Activated T-cell treated with anti-CD3 and anti-CD28 coated beads, Interleukin-2, amount 50 U/mL, for 1 hour (primary cell): ENCODE results near the gene TRIM63.
"Not testable (repeated sequence)": the region's sequence is repeated elsewhere in the genome, so short reads cannot be mapped to it uniquely, and the experiment has no call there.

Source experiments
- DNase-seq: peaks from one replicate; pipeline ENCODE4 v3.0.0-alpha.2; 2020

Gene TRIM63

DNA sequence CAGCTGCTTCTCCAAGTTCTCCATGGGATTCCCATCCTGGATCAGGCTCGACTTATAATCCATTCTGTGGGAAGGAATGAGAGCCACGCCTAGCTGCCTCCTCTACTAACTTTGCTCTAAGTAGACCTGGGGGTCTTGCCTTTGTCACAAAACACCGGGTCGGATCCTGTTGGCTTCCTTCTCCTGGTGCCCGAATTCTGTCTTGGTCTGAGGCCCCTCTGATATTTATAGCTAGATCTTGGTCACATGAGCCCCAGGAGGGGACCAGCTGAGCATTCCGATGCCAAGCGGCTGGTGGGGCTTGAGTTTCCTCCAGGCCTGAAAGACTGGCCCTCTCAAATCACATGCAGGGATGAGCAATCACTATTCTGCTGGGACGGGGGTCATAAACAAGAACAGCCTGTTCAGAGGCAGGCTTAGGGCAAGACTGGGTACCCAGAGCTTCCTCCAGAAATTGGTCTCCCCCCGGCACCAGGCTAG, at the start of gene TRIM63:
Gene TRIM63, minus strand, starts transcription at position 199 of the 480 bp plus-strand sequence. Its CDS starts 136 bp downstream, at position 63.
- DNase-seq = no peak

DNA sequence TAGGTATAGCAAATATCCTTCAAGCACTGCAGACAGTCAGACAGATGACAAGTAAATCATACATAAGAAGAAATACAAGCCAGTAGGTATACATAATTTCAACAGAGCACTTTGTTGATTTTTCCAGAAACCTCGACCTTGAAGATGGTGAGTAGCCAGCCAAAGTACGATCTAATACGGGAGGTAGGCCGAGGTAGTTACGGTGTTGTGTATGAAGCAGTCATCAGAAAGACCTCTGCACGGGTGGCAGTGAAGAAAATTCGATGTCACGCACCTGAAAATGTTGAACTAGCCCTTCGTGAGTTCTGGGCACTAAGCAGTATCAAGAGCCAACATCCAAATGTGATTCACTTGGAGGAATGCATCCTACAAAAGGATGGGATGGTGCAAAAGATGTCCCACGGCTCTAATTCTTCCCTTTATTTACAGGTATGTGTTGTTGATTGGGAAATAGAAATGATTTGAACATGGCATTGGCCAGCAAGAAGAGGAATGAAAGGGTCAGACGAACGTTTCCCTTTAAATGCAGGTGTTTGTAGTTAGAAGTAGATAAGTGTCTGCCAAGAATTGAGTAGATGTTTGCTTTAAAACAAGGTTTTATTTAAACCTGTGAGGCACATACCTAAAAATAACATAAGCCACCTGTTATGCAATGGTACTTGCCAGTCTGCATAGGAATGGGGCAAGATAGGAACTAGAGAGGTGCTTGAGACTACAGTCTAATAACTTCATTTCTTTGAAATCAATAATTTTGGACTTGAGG, 46.9 kb upstream of the TRIM63 start:
- no peak for DNase-seq

DNA sequence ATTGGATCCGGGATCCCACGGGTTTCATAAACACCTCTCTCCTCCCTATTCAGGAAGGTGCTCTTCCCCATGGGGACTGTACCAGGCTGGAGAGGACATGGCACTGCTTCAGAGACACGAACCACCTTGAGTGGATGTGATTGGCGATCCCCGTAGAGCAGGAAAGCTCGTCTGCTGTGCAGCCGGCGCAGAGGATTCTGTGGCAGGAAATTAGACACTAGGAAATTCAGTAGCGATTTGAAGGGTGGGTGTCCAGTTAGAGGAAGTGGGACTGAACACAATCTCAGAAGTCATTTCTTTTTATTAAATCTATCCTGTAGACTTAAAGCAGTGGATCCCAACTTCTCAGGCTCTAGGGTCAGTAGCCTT, 45.0 kb upstream of the TRIM63 start:
- DNase-seq = no peak

- DNase-seq = peak; percentile 97
Measured at GRCh38 chr1:26111530-26112406, 44.3 kb upstream of the TRIM63 start, which contains the start of gene PDIK1L. Gene PDIK1L, plus strand, starts transcription at chr1:26111824. Its CDS starts 2,485 bp downstream, at chr1:26114309.

GRCh38 chr1:26110731-26111529, 43.5 kb upstream of the TRIM63 start:
- peak; percentile 79 for DNase-seq

DNA sequence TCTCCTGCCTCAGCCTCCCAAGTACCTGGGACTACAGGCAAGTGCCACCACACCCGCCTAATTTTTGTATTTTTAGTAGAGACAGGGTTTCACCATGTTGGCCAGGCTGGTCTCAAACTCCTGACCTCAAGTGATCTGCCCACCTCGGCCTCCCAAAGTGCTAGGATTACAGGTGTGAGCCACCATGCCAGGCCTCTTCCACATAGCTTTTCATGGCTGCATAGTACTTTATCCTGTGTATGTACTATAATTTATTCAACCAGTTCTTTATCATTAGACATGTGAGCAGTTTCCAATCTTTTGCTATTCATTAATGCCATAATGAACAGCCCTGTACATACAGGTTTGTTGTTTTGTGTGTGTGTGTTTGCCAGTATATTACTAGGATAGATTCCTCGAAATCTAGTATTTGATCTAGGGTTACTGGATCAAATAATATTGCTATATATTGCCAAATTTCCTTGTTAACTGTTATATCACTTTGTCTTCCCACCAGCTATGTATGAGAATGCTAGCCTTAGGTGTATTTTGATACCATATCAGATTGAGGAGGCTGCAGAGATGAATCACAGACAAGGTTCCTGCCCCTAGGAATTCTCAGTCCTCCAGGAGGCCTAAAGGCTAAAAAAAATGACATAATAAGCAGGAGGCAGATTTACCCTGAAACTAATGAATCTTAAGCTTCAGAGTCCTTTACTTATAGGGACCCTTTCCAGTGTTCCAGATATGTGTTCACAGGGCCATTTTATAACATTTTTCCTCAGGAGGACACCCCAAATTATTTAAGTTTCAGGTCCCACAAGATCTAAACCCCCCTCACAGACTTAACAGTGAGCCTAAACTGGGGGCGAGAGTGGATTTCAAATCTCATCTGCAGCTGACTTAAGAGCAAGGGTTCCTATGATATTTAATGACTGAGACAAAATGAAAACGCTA, 42.1 kb upstream of the TRIM63 start:
- no peak for DNase-seq

- DNase-seq = not testable (repeated sequence)
Measured at GRCh38 chr1:26105226-26105548, 37.8 kb upstream of the TRIM63 start.

- DNase-seq = no peak
Measured at GRCh38 chr1:26102526-26102925, 35.1 kb upstream of the TRIM63 start.

DNA sequence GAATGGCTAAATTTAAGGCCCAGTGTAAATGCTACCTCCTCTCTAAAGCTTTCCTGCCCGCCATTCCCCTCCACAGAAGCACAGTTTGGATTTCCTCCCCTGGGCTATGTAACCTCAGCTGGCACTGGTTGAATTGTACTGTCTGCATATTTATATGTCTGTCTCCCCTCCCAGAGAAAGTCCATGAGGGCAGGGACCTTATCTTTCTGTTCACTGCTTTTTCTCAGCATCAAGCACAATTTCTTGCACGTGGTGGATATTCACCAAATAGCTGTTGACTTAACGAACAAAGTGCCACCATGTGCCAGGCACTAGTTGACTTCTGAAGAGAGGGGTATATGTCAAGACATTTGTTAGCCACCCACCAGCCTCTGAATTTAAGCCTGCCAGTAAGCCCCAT, 34.7 kb upstream of the TRIM63 start:
- no peak for DNase-seq

GRCh38 chr1:26100204-26100603, 32.8 kb upstream of the TRIM63 start:
- not testable (repeated sequence) for DNase-seq

DNA sequence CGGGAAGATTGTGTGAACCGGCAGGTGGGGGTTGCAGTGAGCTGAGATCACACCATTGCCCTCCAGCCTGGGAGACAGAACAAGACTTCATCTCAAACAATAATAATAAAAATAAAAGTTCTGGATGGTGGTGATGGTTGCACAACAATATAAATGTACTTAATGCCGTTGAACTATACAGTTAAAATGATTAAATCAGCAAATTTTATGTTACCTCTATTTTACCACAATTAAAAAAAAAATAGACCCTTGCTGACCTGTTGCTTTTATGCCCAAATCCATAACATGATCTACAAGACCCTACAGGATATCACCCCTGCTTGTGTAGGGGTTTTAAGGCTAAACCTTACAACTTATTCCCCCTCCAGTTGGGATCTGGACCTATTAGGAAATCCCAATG, 32.4 kb upstream of the TRIM63 start:
- no peak for DNase-seq

- DNase-seq = no peak
Measured at GRCh38 chr1:26098602-26099001, 31.2 kb upstream of the TRIM63 start.

DNA sequence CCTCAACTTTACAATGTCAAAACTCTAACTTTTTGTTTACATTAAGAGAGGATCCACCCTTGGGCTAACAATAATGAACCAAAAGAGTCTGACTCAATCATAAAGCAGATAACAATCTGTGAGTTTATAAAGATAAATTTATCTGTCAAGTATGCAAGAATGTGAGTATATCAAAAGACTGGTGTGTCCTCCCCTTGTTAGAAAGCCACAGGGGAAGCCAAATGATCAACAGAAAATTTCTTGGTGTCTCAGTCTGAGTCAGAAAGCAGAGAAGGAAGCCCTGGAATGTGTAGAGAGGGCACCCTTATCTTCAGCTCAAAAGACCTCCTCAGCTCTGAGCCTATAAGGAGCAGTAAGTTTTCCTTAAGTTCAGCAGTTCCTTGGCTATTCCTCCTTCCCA, 30.3 kb upstream of the TRIM63 start:
- DNase-seq = no peak

DNA sequence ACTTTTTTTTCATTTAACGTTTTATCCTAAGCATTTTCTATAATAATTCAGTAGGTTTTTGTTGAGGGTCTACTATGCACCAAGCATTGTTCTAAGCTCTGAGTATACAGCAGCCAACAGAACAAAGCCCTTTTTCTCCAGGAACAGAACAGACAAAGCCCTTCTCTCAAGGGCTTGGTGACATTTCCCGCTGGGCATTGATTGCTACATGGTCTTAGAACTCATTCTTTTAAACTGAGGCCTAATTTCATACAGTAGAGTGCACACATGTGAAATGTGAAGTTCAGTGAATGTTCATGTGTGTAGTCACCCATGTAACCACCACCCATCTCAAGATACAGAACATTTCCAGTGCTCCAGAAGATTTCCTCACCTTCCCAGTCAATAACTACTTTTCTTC, 29.0 kb upstream of the TRIM63 start:
- DNase-seq = no peak

DNA sequence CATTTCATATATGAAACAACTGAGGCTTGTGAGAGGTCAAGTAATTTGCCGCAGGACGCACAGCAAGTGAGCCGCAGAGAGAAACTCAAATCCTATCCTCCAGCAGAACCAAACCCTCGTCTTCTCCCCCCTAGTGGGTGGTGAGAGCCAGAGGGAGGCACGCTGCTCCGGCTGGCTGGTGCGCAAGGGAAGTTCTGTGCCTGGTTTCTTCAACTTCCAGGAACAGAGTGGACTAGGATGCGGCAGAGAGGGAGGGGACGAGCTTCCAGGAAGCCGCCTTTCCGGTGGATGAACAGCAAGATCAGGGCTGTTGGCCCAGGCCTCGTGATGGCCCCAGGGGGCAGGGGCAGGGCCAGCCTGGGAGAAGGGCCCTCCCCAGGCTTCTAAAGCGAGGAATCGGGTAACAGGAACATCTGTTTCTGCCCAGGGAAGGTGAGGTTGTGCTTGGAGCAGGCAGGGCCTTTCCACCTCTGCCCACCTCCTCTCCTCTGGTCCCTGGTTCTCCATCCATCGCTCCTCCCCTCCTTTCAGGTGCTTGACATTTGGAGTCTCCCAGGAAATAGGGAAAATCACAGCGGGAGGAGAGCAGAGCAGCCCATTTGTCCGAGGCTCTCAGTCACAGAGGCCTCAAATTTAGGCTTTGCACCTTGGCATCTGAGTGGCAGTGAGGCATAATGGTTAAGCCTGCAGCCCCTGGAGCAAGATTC, 27.4 kb upstream of the TRIM63 start:
- DNase-seq = no peak

DNA sequence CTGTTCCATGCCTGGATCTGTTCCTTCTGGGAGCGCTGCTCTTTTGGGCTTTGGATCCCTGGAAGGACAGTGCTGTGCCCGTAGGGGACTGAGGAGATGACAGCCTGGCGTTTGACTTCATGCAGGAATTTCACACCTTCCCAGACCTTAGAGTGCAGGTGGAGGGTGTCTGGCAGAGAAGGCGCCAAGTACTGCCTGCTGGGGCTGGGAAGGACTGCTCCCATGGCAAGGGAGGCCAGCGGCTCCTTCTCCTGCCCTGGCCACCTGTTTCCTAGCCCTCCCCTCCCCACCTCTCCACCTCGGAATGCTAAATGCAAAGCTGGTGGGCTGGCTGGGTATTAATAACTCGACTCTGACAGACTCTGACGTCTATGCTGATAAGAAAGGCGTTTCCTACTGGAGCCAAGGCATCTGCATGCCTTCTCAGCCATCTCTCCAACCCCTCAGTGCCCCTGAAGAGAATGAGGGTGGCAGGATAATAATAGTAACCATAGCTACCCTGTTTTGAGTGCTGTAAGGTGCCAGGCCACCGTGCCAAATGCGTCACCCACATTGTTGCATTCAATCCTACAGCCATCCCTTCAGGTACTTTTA, 26.7 kb upstream of the TRIM63 start:
- DNase-seq = no peak

DNA sequence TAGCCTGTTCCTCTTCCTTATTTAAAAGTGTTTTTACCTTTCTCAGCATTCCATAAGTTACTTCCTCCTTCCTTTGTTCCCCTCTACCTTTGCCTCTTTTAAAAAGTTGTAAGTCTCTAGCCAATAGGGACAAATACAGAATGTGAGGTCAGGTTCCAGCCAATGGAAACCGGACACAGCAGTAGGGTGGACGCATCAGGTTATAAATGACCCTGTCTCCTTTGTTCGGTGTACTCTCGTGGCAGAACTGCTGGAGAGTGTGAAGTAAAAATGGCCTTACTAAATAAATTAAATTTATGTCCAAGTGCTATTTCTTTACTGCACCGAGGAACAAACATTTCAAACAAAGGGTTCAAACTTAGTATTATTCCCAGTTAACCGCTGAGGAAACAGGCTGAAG, 26.1 kb upstream of the TRIM63 start:
- not testable (repeated sequence) for DNase-seq

- no peak for DNase-seq
Measured at GRCh38 chr1:26092422-26092821, 25.0 kb upstream of the TRIM63 start.

DNA sequence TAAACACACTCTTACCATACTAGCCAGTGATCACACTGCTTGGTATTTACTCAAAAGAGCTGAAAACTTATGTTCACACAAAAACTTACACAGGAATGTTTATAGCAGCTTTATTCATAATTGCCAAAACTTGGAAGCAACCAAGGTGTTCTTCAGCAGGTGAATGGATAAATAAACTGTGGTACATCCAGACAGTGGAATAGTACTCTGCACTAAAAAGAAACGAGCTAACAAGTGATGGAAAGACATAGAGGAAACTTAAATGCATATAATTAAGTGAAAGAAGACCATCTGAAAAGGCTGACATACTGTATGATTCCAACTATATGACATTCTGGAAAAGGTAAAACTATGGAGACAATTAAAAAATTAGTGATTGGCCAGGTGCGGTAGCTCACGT, 23.5 kb upstream of the TRIM63 start:
- no peak for DNase-seq

DNA sequence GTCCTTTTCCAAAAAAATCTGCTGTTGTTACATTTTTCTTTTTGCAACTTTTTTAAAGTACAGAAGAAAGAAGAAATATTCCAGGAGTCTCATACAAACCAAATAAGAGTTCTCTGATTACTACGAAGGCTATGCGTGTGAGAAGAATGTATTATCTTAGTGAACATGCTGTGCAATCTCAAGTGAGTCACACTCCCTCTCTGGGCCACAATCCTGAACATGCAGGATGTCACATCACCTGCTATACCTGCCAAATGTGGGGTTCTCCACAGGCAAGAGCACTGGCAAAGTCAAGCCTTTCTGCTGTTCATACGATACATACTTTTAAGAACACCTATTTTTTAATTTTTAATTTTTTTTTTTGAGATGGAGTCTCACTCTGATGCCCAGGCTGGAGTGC, 21.7 kb upstream of the TRIM63 start:
- DNase-seq = no peak

DNA sequence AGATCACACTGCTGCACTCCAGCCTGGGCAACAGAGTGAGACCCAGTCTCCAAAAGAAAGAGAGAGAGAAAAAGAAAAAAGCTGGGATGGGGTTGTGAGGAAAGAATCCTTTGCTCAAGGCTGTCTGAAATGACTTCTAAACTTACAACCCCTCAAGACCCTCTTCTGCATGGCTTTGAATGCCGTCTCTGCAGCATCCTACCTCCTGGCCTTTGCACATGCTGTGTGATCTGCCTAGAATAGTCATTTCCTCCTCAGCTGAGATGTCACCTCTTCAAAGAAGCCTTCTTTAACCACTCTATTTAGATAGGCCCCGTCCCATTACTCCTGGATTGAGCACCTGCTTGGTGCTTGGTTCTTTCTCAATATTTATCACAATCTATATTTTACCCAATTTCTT, 17.4 kb upstream of the TRIM63 start:
- no peak for DNase-seq
